NCI-H2081 treated with DMSO at 0.1 percent for 48 hours (cell line): Measurements from ENCODE around the gene ABTB2.

Experiments
- DNase-seq: peaks from one replicate; lab custom pipeline; 2025; lab: John Stamatoyannopoulos, UW

Gene ABTB2

GRCh38 chr11:34315394-34315793 lies 42.4 kb downstream of the ABTB2 start:
- DNase-seq, result no peak

DNA sequence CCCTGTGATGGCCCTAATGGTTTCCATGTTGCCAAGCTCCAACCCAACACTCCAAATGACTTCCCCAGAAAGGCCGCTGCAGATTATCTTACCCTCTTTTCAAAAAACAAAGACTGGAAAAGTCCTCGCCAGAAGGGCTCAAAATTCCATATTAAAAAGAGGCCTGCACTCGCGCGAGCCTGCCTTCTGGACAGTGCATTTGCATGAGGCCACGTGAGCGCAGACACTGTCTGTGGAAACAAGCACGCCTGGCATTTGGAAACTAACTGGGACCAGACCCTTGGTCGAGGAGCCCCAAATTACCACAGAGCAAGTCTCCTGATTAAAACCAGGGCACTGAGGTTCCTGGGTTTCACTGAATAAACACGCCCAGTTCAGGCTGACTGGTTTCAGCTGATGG lies 42.9 kb downstream of the ABTB2 start:
- no peak for DNase-seq

DNA sequence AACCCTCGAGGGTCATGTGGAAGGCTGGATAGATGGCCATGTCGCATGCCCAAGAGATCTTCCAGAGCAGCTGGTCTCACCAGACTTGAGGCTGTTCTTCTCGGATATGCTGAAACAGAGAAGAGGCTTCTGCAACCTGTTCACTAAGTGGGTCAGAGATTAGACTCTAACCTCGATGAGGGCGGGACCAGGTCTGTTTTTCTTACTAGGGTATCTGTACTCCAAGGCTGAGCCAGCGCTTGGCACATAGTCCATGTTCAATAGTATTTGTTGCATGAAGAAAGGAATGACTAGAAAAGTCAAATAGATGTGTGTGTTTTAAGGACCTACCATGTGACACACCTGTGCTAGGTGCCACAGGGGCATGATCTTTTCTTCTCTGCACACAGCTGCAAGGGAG lies 43.6 kb downstream of the ABTB2 start:
- DNase-seq, result no peak

DNA sequence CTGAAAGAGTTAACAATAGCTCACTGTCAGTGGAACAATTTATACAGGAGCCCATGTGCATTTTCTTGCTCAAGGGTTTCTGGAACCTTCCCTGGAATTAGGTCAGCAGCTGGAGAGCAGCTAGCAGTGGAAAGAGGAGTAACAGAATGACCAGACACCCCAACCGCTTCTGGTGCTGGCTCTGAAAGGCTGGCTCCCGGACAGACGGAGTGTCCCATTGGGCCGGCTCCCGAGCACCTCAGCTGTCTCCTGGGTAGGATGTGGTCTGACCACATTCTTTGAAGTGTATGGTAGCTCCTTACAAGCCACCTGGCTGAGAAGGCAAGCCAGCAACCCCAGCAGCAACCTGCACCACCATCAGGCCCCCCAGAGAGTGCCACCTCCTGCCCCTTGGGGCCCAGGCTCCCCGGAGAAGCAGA lies 44.7 kb downstream of the ABTB2 start:
- no peak for DNase-seq

- DNase-seq, result no peak
Measured at GRCh38 chr11:34311126-34311525, 46.7 kb downstream of the ABTB2 start.

DNA sequence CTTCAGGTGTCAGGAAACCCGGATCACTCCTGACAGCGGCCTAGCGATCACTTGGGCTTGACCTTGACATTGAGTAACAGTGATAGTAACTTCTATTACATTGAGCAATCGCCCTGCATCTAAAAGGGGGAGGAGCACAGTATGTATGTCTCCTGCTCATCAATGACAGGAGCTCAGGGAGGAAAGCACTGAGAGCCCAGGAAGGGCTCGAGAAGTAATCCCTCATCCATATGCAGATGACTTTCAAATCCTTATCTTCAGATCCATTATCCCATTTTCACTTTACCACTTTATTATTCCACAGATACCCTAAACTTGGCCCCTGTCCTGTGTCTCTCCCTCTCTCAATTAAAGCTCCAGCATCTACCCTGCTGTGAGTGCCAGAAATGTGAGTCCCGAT lies 47.8 kb downstream of the ABTB2 start:
- no peak for DNase-seq

DNA sequence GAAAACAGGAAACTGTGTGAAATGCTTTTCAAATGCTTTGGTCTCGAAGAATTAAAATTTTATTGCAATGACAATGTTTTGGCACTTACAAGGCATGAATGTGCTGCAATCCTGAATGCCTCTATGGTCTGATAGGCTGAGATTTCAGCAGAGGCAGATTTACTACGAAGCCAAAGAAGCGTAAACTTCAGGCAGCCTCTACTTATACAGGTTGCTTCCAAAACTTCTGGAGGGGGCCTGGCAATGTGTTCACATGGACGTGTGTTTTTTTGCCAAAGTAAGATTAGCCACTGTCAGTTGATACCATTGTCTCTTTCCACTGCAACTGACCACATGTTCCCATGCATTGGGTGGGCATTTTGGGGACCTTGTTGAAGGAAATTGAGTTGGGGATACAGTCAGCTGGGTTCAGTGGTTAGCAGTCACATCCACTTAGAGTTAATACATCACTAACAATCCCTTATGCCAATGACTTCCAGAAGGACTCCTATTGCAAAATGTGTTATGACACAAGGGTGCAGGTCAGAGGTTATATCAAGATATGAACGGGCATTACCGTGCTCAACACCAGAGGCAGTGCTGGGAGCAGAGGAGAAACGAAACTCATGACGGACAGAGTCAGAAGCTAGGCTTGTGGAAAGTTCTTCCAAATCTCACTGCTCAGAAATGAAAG lies 48.8 kb downstream of the ABTB2 start:
- no peak for DNase-seq

DNA sequence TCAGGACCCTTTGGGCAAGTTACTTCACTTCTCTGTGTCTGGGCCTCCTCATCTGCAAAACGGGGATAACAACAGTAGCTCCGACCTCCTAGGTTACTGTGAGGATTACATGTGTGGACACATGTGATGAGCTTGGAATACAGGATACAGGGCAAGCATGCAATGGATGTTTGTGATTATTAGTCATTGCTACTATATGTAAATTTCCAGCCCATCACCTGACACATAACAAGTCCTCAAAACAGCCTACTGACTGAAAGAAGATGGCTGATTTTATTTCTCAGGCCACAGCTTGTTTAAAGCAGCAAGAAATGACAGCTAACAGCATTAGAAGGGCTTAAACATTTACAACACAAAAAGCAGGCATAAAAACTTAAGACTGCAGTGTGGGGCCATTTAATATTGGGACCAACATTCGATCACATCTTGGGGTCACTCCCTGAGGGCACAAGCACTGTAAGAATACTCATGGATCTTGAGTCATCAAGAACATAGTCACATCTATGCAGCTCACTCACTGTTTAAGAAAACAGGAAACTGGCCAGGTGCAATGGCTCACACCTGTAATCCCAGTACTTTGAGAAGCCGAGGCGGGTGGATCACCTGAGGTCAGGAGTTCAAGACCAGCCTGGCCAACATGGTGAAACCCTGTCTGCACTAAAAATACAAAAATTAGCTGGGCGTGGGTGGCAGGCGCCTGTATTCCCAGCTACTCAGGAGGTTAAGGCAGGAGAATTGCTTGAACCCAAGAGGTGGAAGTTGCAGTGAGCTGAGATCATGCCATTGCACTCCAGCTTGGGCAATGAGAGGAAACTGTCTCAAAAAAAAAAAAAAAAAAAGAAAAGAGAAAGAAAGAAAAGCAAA lies 49.5 kb downstream of the ABTB2 start:
- DNase-seq, result no peak

- DNase-seq, result no peak
Measured at GRCh38 chr11:34305780-34306179, 52.0 kb downstream of the ABTB2 start.

- no peak for DNase-seq
Measured at GRCh38 chr11:34305193-34305592, 52.6 kb downstream of the ABTB2 start.

DNA sequence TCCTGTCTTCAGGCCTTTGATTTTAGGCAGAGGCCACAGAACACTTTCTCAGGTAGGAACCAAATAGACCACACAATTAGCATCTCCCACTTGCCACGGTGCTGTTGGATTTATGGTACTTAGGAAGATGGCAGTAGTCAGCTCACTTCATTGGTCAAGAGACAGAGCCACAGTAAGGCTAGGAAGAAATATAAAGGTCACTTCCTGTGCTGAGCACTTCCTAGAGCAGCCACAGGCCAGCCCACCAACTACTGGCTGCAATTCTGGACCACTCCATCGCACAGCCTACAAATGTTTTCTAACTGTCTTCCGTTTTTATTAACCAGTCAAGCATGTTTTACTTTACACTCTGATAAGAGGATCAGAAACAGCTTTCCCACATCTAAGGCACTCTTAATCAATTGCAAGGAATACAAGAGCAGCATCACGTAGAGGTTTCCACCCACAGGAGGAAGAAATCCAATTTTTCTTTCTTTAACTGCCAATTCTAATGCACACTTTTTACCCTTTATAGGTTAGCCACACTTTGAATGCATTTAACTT lies 54.7 kb downstream of the ABTB2 start:
- DNase-seq, result no peak

DNA sequence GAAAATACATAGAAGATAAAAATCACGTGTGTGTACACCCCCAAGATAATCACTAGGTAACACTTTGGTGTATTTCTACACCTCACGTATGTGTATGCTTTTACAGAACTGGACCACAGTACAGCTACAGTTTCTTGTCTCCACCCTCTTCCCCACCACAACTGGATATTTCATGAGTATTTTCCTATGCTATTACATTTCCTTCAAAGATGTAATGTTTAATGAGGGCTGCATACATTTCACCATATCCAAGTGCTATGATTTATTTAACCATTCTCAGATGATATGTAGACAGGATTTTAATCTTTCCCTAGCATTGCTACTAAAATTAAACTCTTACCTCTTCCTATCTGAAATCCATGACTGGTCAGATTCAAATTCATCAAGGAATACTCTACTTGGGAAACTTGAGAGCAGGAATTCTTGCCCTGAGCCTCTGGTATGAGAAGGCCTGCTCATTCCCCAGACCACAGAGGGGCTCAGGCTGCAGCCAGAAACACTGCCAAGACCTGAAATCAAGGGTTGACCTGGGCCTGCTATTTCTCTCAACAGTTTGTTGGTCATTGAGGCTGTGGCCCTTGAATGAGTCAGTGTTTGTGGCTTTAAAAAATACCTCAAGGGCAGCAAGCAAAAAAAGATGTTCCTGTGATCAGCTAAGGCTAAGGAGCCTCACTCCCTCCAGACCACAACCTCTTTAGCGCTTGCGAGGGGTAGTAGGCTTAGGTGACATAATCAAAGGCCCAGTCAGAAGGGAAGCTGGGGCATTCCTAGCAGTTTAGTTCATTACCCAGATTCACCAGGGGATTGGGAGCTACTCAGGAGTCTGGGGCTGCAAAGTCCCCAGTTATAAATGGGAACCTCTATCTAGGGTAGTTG lies 55.5 kb downstream of the ABTB2 start:
- DNase-seq, result no peak

DNA sequence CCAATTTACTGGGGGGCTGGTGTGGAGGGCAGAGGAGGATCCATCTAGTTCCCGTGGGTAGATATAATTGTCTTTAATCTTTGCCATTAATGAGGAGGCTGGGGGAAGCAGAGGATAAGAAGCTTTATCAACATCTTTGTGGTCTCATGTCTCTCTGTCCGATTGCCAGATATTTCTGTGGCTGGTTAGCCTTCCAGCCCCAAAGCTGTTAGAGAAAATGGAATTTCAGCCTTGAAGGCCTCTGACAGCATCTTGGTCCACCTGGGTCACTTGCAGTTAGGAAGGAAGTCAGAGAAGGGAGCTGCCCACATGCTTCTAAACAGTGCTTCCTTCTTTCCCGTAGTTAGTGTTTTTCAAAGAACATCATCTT lies 56.9 kb downstream of the ABTB2 start:
- no peak for DNase-seq

DNA sequence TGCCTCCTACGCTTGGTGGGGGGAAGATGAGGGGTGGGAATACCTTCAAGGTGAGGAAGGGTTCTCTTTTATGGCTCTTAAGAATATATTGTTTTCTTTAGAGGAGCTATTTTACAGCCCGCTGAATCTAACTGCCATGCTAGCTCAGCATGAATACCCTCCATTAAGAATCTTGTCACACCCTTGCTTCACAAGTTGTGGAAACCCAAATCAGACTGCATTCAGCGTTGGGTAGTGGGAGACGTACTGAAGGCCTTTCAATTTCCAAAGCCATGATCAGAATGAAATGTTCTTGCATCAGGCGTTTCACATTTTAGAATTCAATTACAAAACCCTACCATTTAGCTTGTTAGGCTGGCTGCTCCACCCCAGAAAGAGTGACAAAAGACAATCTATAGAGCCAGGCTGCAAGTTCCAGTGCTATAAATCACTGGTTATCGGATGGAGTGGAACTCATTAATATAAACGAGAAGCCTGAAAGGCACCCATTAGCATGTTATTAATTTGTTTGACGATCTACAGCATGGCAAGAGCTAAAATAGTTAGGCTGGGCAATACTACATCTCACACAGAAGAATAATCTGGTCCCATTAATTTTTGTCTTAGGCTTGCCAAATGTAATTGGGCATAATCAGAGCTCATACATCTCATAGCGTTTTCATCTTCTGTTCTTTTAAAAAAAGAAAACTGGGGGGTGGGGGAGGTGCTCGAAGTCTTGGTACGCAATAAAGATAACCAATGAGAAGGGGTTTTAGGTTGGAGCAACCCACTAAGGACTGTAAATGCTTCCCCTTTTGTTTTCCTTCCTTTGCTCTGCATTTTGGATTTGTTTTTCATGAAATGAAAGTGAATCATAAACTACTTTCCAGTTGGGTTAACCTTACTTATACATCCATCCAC lies 57.5 kb downstream of the ABTB2 start:
- DNase-seq, result no peak

GRCh38 chr11:34299284-34299972 lies 58.4 kb downstream of the ABTB2 start:
- no peak for DNase-seq

DNA sequence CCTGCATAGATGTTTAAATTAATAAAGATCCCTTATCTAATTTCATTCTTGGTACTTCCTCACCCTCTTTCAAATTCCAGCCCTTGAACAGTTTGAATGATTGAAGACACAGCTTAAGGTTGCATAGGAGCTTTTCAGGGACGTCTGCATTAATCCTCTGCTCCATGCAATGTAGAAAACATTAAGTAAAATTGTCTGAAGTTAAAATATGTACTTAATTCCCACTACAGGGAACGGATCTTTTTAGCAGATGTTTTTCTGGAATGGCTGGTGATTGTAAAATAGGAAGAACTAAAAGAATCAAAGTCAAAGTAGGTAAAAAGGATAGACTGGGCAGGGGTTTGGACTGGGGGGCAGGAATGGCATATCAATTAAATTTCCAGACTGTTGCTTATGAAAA lies 58.9 kb downstream of the ABTB2 start:
- DNase-seq, result no peak

DNA sequence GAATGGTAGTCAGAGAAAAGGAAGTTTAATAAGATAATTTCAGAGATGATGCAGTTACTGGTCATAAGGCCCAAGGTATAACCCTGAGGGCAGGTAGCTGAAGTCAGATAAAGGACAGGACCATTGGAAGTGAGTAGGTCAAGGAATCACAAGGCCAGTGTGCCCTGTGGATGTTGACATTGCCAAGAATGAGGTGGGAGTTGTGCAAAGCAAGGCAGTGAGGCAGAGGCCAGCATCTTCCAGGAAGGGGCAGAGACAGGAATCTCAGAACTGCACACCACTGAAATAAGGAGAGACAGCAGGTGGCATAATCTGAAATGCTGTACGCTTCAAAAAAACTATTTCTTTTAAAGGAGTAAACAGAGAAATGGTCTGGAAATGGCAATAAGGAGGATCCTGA lies 61.4 kb downstream of the ABTB2 start:
- no peak for DNase-seq

DNA sequence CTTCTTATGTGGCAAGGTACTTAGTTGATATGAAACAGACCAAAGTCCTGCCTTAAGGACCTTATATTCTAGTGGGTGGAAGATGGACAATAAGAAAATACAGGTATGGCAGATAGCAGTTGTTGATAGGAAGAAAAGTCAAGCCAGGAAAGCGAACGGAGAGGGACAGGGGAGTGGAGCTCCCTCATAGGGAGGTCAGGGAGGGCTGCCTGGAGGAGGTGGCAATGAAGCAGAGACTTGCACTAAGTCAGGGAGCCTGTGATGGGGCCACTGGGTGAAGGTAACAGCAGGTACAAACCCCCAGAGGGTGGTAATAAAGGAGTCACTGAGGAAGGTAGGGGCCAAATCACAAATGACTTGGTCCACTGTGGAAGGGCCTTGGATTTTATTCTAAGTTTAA lies 65.3 kb downstream of the ABTB2 start:
- DNase-seq, result no peak

- no peak for DNase-seq
Measured at GRCh38 chr11:34292111-34292510, 65.7 kb downstream of the ABTB2 start.

DNA sequence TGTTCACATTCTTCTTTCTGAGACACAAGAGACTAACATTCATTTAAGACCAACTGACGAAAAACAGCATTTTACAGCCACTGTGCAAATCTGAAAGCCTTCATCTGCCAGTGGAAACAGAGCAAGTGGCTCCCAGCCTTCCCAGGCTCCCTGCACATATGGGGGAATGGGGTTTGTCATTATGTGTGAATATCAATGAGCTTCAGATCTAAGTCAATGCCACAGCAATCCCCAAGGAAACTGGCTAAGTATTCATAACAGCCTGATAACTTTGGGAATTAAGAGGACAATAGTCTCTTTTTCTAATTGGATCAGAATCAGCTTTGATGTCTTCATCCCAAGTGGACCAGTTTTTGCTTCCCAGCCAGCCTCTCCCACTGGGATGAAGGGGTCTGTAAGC lies 66.9 kb downstream of the ABTB2 start:
- DNase-seq, result no peak

- DNase-seq, result no peak
Measured at GRCh38 chr11:34288492-34288891, 69.3 kb downstream of the ABTB2 start.
